ENCODE data around the gene PAXX.

The PAXX gene

DNA sequence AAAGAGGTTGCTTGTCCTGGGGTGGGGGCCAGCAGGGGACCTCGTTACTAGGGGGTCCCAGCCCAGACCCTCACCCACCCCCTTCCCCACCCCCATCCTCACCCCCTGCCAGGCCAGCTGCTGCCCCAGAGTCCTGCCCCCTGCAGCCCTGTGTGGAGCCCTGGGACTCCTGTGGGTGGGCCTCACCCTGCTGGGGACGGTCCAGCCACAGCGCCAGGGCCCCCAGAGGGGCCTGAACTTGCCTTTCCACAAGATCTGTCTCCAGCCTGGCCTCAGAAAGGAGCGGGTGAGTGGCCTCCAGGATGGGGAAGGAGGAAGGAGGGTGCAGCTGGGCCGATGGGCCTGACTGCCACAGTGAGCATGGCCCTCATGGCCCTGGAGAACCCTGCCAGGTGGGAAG is 22.4 kb upstream of the PAXX start:
- H3K4me1 ChIP-seq (ENCODE audit: control insufficient read depth, insufficient read depth, low read depth, low read length) = peaks cover 5% of the 10 kb centered on the region
- H2BK12ac ChIP-seq (ENCODE audit: low read length in 2 of 2) = no peak overlapping the region
- no peaks in the 10 kb centered on the region for H3K36me3 ChIP-seq (ENCODE audit: control insufficient read depth in 1 of 2, insufficient read depth in 2 of 2, low read depth in 1 of 2, low read length in 2 of 2)
- no peaks in the 10 kb centered on the region for H3K9me3 ChIP-seq (ENCODE audit: control insufficient read depth, low read length)
- no peak overlapping the region for H2AK5ac ChIP-seq (ENCODE audit: low read length, severe bottlenecking)
- H2BK120ac ChIP-seq (ENCODE audit: low read depth, low read length) = no peak overlapping the region
- no peak overlapping the region for H2BK15ac ChIP-seq (ENCODE audit: low read depth, poor library complexity, severe bottlenecking)
- no peak overlapping the region for H3K4me2 ChIP-seq (ENCODE audit: low read length, poor library complexity, severe bottlenecking)
- no peak overlapping the region for H3K18ac ChIP-seq (ENCODE audit: low read depth in 1 of 2, low read length in 2 of 2)
- H4K8ac ChIP-seq (ENCODE audit: low read length) = no peak overlapping the region
- H3K4me3 ChIP-seq (ENCODE audit: insufficient read depth in 1 of 2, low read depth in 1 of 2, low read length in 2 of 2) = no peak overlapping the region
- no peak overlapping the region for H3K27ac ChIP-seq (ENCODE audit: low read length, poor library complexity, severe bottlenecking)
- H3K14ac ChIP-seq (ENCODE audit: low read length in 2 of 2) = no peak overlapping the region
- H2AFZ ChIP-seq (ENCODE audit: low read depth, low read length) = no peak overlapping the region
- H3K23ac ChIP-seq (ENCODE audit: low read length in 2 of 2) = no peak overlapping the region
- no peak overlapping the region for H3K9ac ChIP-seq (ENCODE audit: low read length)
- H3K79me1 ChIP-seq (replicated peaks; ENCODE audit: low read length, poor library complexity, severe bottlenecking) = no peaks in the 10 kb centered on the region
- H2BK5ac ChIP-seq (ENCODE audit: low read depth, low read length, poor library complexity, severe bottlenecking) = no peak overlapping the region
- H4K91ac ChIP-seq (ENCODE audit: low read length) = no peak overlapping the region
- peaks cover 0 to 17% of the 10 kb centered on the region in 2 experiments for H3K27me3 ChIP-seq (ENCODE audit: control insufficient read depth in 1 of 2, insufficient read depth in 1 of 2, low read length in 2 of 2)
- no peak overlapping the region for H3K4ac ChIP-seq (ENCODE audit: low read depth in 1 of 2, low read length in 2 of 2)
- WGBS = 70% methylated on average over 4 of the region's 5 CpGs
- no peak for DNase-seq

- Histone ChIP-seq H3K18ac (ENCODE audit: low read depth in 1 of 2, low read length in 2 of 2) (no peak overlapping the region), H3K27me3 (ENCODE audit: control insufficient read depth in 1 of 2, insufficient read depth in 1 of 2, low read length in 2 of 2) (peaks cover 0 to 22% of the 10 kb centered on the region in 2 experiments), H3K14ac (ENCODE audit: low read length in 2 of 2) (no peak overlapping the region), H2BK120ac (ENCODE audit: low read depth, low read length) (no peak overlapping the region), H3K79me1 (replicated peaks; ENCODE audit: low read length, poor library complexity, severe bottlenecking) (no peaks in the 10 kb centered on the region), H2AK5ac (ENCODE audit: low read length, severe bottlenecking) (no peak overlapping the region), H4K8ac (ENCODE audit: low read length) (no peak overlapping the region), H3K23ac (ENCODE audit: low read length in 2 of 2) (no peak overlapping the region), H3K9ac (ENCODE audit: low read length) (no peak overlapping the region), H2BK5ac (ENCODE audit: low read depth, low read length, poor library complexity, severe bottlenecking) (no peak overlapping the region), H2BK15ac (ENCODE audit: low read depth, poor library complexity, severe bottlenecking) (no peak overlapping the region), H3K4me1 (ENCODE audit: control insufficient read depth, insufficient read depth, low read depth, low read length) (peaks cover 11% of the 10 kb centered on the region), H3K4me3 (ENCODE audit: insufficient read depth in 1 of 2, low read depth in 1 of 2, low read length in 2 of 2) (no peak overlapping the region), H3K4me2 (ENCODE audit: low read length, poor library complexity, severe bottlenecking) (no peak overlapping the region), H4K91ac (ENCODE audit: low read length) (no peak overlapping the region), H3K27ac (ENCODE audit: low read length, poor library complexity, severe bottlenecking) (no peak overlapping the region), H3K9me3 (ENCODE audit: control insufficient read depth, low read length) (no peaks in the 10 kb centered on the region), H2BK12ac (ENCODE audit: low read length in 2 of 2) (no peak overlapping the region), H2AFZ (ENCODE audit: low read depth, low read length) (no peak overlapping the region), H3K36me3 (ENCODE audit: control insufficient read depth in 1 of 2, insufficient read depth in 2 of 2, low read depth in 1 of 2, low read length in 2 of 2) (no peaks in the 10 kb centered on the region), H3K4ac (ENCODE audit: low read depth in 1 of 2, low read length in 2 of 2) (no peak overlapping the region)
- DNase-seq = no peak
- 92% methylated on average over 10 of the region's 11 CpGs for WGBS
These were observed 21.9 kb upstream of the PAXX start for GRCh38 chr9:136970361-136970760.

DNA sequence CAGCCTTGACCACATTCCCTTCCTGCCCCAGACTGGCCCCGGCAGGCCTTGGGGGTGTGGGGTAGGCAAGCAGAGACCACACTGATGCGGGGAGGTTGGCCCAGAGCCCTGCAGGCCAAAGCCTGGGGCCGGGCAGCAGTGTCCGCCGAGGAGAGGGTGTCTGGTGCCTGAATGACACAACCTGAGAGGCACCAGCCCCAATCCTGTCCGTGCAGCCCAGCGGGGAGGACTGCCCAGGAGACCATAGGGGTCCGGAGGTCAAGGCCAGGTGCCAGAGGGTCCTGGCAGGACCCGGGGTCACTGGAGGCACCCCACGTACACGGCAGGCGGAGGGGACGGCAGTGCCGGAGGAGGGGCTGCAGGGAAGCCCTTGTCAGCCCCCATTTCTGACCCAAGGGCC is 20.5 kb upstream of the PAXX start:
- H2AK5ac ChIP-seq (ENCODE audit: low read length, severe bottlenecking) = no peak overlapping the region
- no peak overlapping the region for H4K91ac ChIP-seq (ENCODE audit: low read length)
- H3K27me3 ChIP-seq (ENCODE audit: control insufficient read depth in 1 of 2, insufficient read depth in 1 of 2, low read length in 2 of 2) = peaks cover 0 to 13% of the 10 kb centered on the region in 2 experiments
- H3K18ac ChIP-seq (ENCODE audit: low read depth in 1 of 2, low read length in 2 of 2) = no peak overlapping the region
- 76% methylated on average over 14 of the region's 14 CpGs for WGBS
- H4K8ac ChIP-seq (ENCODE audit: low read length) = no peak overlapping the region
- no peak overlapping the region for H3K4ac ChIP-seq (ENCODE audit: low read depth in 1 of 2, low read length in 2 of 2)
- no peak overlapping the region for H2BK12ac ChIP-seq (ENCODE audit: low read length in 2 of 2)
- no peak overlapping the region for H2BK15ac ChIP-seq (ENCODE audit: low read depth, poor library complexity, severe bottlenecking)
- no peak for DNase-seq
- no peak overlapping the region for H3K4me3 ChIP-seq (ENCODE audit: insufficient read depth in 1 of 2, low read depth in 1 of 2, low read length in 2 of 2)
- H3K9me3 ChIP-seq (ENCODE audit: control insufficient read depth, low read length) = no peaks in the 10 kb centered on the region
- H2BK120ac ChIP-seq (ENCODE audit: low read depth, low read length) = no peak overlapping the region
- H3K27ac ChIP-seq (ENCODE audit: low read length, poor library complexity, severe bottlenecking) = no peak overlapping the region
- H2BK5ac ChIP-seq (ENCODE audit: low read depth, low read length, poor library complexity, severe bottlenecking) = no peak overlapping the region
- H3K9ac ChIP-seq (ENCODE audit: low read length) = no peak overlapping the region
- no peaks in the 10 kb centered on the region for H3K79me1 ChIP-seq (replicated peaks; ENCODE audit: low read length, poor library complexity, severe bottlenecking)
- H3K4me1 ChIP-seq (ENCODE audit: control insufficient read depth, insufficient read depth, low read depth, low read length) = peaks cover 19% of the 10 kb centered on the region
- H3K36me3 ChIP-seq (ENCODE audit: control insufficient read depth in 1 of 2, insufficient read depth in 2 of 2, low read depth in 1 of 2, low read length in 2 of 2) = no peaks in the 10 kb centered on the region
- H2AFZ ChIP-seq (ENCODE audit: low read depth, low read length) = no peak overlapping the region
- no peak overlapping the region for H3K23ac ChIP-seq (ENCODE audit: low read length in 2 of 2)
- H3K4me2 ChIP-seq (ENCODE audit: low read length, poor library complexity, severe bottlenecking) = no peak overlapping the region
- no peak overlapping the region for H3K14ac ChIP-seq (ENCODE audit: low read length in 2 of 2)

- Histone ChIP-seq H2BK120ac (ENCODE audit: low read depth, low read length) (no peak overlapping the region), H3K23ac (ENCODE audit: low read length in 2 of 2) (no peak overlapping the region), H3K27me3 (ENCODE audit: control insufficient read depth in 1 of 2, insufficient read depth in 1 of 2, low read length in 2 of 2) (peaks cover 0 to 14% of the 10 kb centered on the region in 2 experiments), H4K8ac (ENCODE audit: low read length) (no peak overlapping the region), H3K27ac (ENCODE audit: low read length, poor library complexity, severe bottlenecking) (no peak overlapping the region), H3K4me2 (ENCODE audit: low read length, poor library complexity, severe bottlenecking) (no peak overlapping the region), H3K4ac (ENCODE audit: low read depth in 1 of 2, low read length in 2 of 2) (no peak overlapping the region), H3K4me1 (ENCODE audit: control insufficient read depth, insufficient read depth, low read depth, low read length) (peaks cover 25% of the 10 kb centered on the region), H3K4me3 (ENCODE audit: insufficient read depth in 1 of 2, low read depth in 1 of 2, low read length in 2 of 2) (no peak overlapping the region), H3K79me1 (replicated peaks; ENCODE audit: low read length, poor library complexity, severe bottlenecking) (no peaks in the 10 kb centered on the region), H2BK5ac (ENCODE audit: low read depth, low read length, poor library complexity, severe bottlenecking) (no peak overlapping the region), H3K18ac (ENCODE audit: low read depth in 1 of 2, low read length in 2 of 2) (no peak overlapping the region), H2AFZ (ENCODE audit: low read depth, low read length) (no peak overlapping the region), H4K91ac (ENCODE audit: low read length) (no peak overlapping the region), H3K9me3 (ENCODE audit: control insufficient read depth, low read length) (no peaks in the 10 kb centered on the region), H2BK12ac (ENCODE audit: low read length in 2 of 2) (no peak overlapping the region), H2AK5ac (ENCODE audit: low read length, severe bottlenecking) (no peak overlapping the region), H3K9ac (ENCODE audit: low read length) (no peak overlapping the region), H3K36me3 (ENCODE audit: control insufficient read depth in 1 of 2, insufficient read depth in 2 of 2, low read depth in 1 of 2, low read length in 2 of 2) (no peaks in the 10 kb centered on the region), H3K14ac (ENCODE audit: low read length in 2 of 2) (no peak overlapping the region), H2BK15ac (ENCODE audit: low read depth, poor library complexity, severe bottlenecking) (no peak overlapping the region)
- DNase-seq = no peak
- 67% methylated on average over 10 of the region's 11 CpGs for WGBS
These were observed 19.9 kb upstream of the PAXX start for GRCh38 chr9:136972335-136972734.

Data from mesenchymal stem cell (in vitro differentiated cells and primary cell).